ENCODE measurements around the gene SIRT6.

DNA sequence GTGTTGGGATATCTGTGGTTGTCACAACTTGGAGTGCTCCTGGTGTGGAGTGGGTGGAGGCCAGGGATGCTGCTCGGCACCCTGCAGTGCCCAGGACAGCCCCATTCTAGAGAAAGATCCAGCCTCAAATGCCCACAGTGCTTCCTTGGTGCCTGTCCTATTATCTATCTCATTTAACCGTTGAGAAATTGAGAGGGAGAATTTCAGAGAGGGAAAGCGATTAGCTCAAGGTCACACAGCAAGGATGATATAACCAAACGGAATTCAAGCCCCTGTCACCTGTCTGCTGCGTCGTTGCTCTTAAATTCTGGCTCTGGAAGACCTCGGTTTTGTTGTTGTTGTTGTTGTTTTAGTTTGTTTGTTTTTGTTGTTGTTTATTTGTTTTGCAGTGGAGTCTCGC, 13.6 kb upstream of the SIRT6 start:
- no peak for TF ChIP-seq CTCF (IDR thresholded peaks at IDR 0.05)
- TF ChIP-seq POLR2A (IDR thresholded peaks at IDR 0.05): no peak
